HepG2 (cell line): ENCODE measurements around the gene NPW. TPM values are rescaled to one million over a fixed set of nuclear protein-coding genes. Genes with fewer than 3 reads are reported as not detected.
A peak's percentile ranks its signal among the peaks of the same experiment; 100 is the strongest.

Source experiments
- AHR ChIP-seq: IDR thresholded peaks from 2 replicates; pipeline ENCODE4 v1.6.1; 2018; ENCODE audit warnings: missing genetic modification reagents, missing compliant biosample characterization
- DBP ChIP-seq: sonication (generic); formaldehyde crosslinking; IDR thresholded peaks from 2 replicates; pipeline ENCODE4 v1.4.0; 2020; ENCODE audit warnings: missing genetic modification reagents; ENCODE audit errors: not compliant biosample characterization
- DZIP1 ChIP-seq: sonication (generic); formaldehyde crosslinking; IDR thresholded peaks from 2 replicates; pipeline ENCODE4 v1.5.0; 2020; ENCODE audit warnings: mild to moderate bottlenecking, missing genetic modification reagents
- ETV6 ChIP-seq: sonication (generic); formaldehyde crosslinking; conservative IDR thresholded peaks from 2 replicates; pipeline ENCODE4 v1.4.0; 2020; ENCODE audit warnings: missing genetic modification reagents
- HOXD1 ChIP-seq: sonication (generic); formaldehyde crosslinking; IDR thresholded peaks from 2 replicates; pipeline ENCODE4 v1.5.0; 2020; ENCODE audit warnings: missing genetic modification reagents
- IKZF4 ChIP-seq: sonication (generic); formaldehyde crosslinking; IDR thresholded peaks from 2 replicates; pipeline ENCODE4 v1.5.1; 2020; ENCODE audit warnings: borderline replicate concordance, mild to moderate bottlenecking, low read depth, missing genetic modification reagents; ENCODE audit errors: not compliant biosample characterization
- NRL ChIP-seq: sonication (generic); formaldehyde crosslinking; IDR thresholded peaks from 2 replicates; pipeline ENCODE4 v1.5.0; 2020; ENCODE audit warnings: missing genetic modification reagents, mild to moderate bottlenecking, moderate library complexity, borderline replicate concordance
- PATZ1 ChIP-seq: sonication (generic); formaldehyde crosslinking; IDR thresholded peaks from 2 replicates; pipeline ENCODE4 v1.4.0; 2020; ENCODE audit warnings: missing genetic modification reagents
- PCBP1 ChIP-seq: fragments of 200-400 bp; formaldehyde crosslinking; IDR thresholded peaks from 2 replicates; pipeline ENCODE4 v1.6.1; 2017; ENCODE audit warnings: mild to moderate bottlenecking, low read depth, low read length, borderline replicate concordance
- SUZ12 ChIP-seq: fragments of 150-350 bp; IDR thresholded peaks from 2 replicates; pipeline ENCODE4 v1.6.1; 2014; ENCODE audit warnings: low read depth, low read length
- SYNCRIP ChIP-seq: fragments of 200-400 bp; formaldehyde crosslinking; IDR thresholded peaks from 2 replicates; pipeline ENCODE4 v1.6.1; 2018; ENCODE audit warnings: mild to moderate bottlenecking, low read depth, low read length; ENCODE audit not compliant: insufficient read depth
- TEAD2 ChIP-seq: sonication (generic); formaldehyde crosslinking; IDR thresholded peaks from 2 replicates; pipeline ENCODE4 v1.9.0; 2021; ENCODE audit warnings: missing genetic modification reagents
- THAP9 ChIP-seq: sonication (generic); formaldehyde crosslinking; IDR thresholded peaks from 2 replicates; pipeline ENCODE4; 2020; ENCODE audit warnings: missing genetic modification reagents, mild to moderate bottlenecking, borderline replicate concordance
- XBP1 ChIP-seq: sonication (generic); formaldehyde crosslinking; IDR thresholded peaks from 2 replicates; pipeline ENCODE4 v1.5.0; 2020; ENCODE audit warnings: missing genetic modification reagents
- ZFYVE20 ChIP-seq: sonication (generic); formaldehyde crosslinking; IDR thresholded peaks from 2 replicates; pipeline ENCODE4 v1.8.0; 2023; ENCODE audit warnings: low read depth, mild to moderate bottlenecking, moderate library complexity, missing genetic modification reagents, borderline replicate concordance
- ZMYM3 ChIP-seq: sonication (generic); formaldehyde crosslinking; IDR thresholded peaks from 2 replicates; pipeline ENCODE4 v1.5.1; 2020; ENCODE audit warnings: mild to moderate bottlenecking, missing genetic modification reagents
- ZNF367 ChIP-seq: sonication (generic); formaldehyde crosslinking; IDR thresholded peaks from 2 replicates; pipeline ENCODE4 v1.4.0; 2020; ENCODE audit warnings: missing genetic modification reagents, borderline replicate concordance
- ZNF468 ChIP-seq: sonication (generic); formaldehyde crosslinking; IDR thresholded peaks from 2 replicates; pipeline ENCODE4 v1.8.0; 2022; ENCODE audit warnings: mild to moderate bottlenecking, moderate library complexity, missing genetic modification reagents
- ZNF570 ChIP-seq: sonication (generic); formaldehyde crosslinking; IDR thresholded peaks from 2 replicates; pipeline ENCODE4 v1.4.0; 2020; ENCODE audit warnings: mild to moderate bottlenecking, missing genetic modification reagents, borderline replicate concordance
- ZNF614 ChIP-seq: IDR thresholded peaks from 2 replicates; pipeline ENCODE4 v1.6.1; 2018; ENCODE audit warnings: missing biosample characterization, missing genetic modification reagents, inconsistent platforms, borderline replicate concordance
- polyA plus RNA-seq, 8 experiments: library from polyadenylated mRNA; depleted of rRNA in 3 of 8; stranded (reverse) in 7 of 8; unstranded in 1 of 8; fragments of >200 nt; fragmentation: Illumina TruSeq in 4 of 8; extraction: Trizol in 4 of 8; gene quantifications; 2 replicates each; pipeline versions ENCODE4 v1.2.1 to v1.2.3, GENCODE V29; 2011 to 2016; ENCODE audit warnings: low read depth in 4 of 8, missing spikeins in 1 of 8, mixed read lengths in 1 of 8; ENCODE audit not compliant: insufficient read depth in 1 of 8
- total RNA-seq, 5 experiments: library from RNA; depleted of rRNA; stranded (reverse); fragments of >200 nt; fragmentation: Illumina TruSeq; extraction: Trizol; gene quantifications; 2 replicates each; pipeline ENCODE4 v1.2.3, GENCODE V29; 2016; ENCODE audit warnings: low read depth in 1 of 5

The NPW gene
- total and polyA plus RNA-seq, 2 of the 13 experiments (the other 11 are each of a cell fraction or from before 2014, with no cell fraction given) = 0.24 to 0.97 TPM

GRCh38 chr16:2035431-2036199, 16.0 kb downstream of the NPW start (continued):
- TF ChIP-seq HOXD1 (CRISPR knock-in tag) (peak; percentile 58; the same call in 1 of the 2 replicates), DZIP1 (CRISPR knock-in tag) (0 out of 2 replicates have a peak, but pooled peaks have one; percentile 53), TEAD2 (CRISPR knock-in tag) (0 out of 2 replicates have a peak, but pooled peaks have one; percentile 36), SYNCRIP (no peak), ZMYM3 (CRISPR knock-in tag) (peak; percentile 12; the same call in 1 of the 2 replicates), PCBP1 (0 out of 2 replicates have a peak, but pooled peaks have one; percentile 79), SUZ12 (no peak), IKZF4 (CRISPR knock-in tag) (peak; percentile 86), DBP (no peak), PATZ1 (CRISPR knock-in tag) (peak; percentile 98), THAP9 (CRISPR knock-in tag) (peak; percentile 73), ZNF570 (no peak), ZFYVE20 (CRISPR knock-in tag) (no peak), AHR (no peak), ZNF367 (CRISPR knock-in tag) (0 out of 2 replicates have a peak, but pooled peaks have one; percentile 38), XBP1 (CRISPR knock-in tag) (no peak), ZNF468 (CRISPR knock-in tag) (peak; percentile 50), NRL (CRISPR knock-in tag) (0 out of 2 replicates have a peak, but pooled peaks have one; percentile 9), ZNF614 (CRISPR knock-in tag) (0 out of 2 replicates have a peak, but pooled peaks have one; percentile 67), ETV6 (CRISPR knock-in tag) (0 out of 2 replicates have a peak, but pooled peaks have one; percentile 42)
